Nephron (organoid): ENCODE results near the gene GPI.
"Not testable (repeated sequence)": the region's sequence is repeated elsewhere in the genome, so short reads cannot be mapped to it uniquely, and the experiment has no call there.

Experiments used
- H3K27ac Mint-ChIP-seq, 3 experiments: 2 replicates each; pipeline ENCODE4 v1.8.0; 2020; ENCODE audit warnings: mixed read lengths in 3 of 3, mild to moderate bottlenecking in 2 of 3, moderate library complexity in 1 of 3
- H3K27me3 Mint-ChIP-seq: 2 replicates; pipeline ENCODE4 v1.8.0; 2021; ENCODE audit warnings: low read depth, mild to moderate bottlenecking, moderate library complexity, mixed read lengths
- H3K36me3 Mint-ChIP-seq: 2 replicates; pipeline ENCODE4 v1.8.0; 2020; ENCODE audit warnings: low read depth, mixed read lengths
- H3K4me1 Mint-ChIP-seq: 2 replicates; pipeline ENCODE4 v1.8.0; 2020; ENCODE audit warnings: mixed read lengths
- H3K4me3 Mint-ChIP-seq, 3 experiments: 2 replicates each; pipeline ENCODE4 v1.8.0; 2020; ENCODE audit warnings: mild to moderate bottlenecking in 3 of 3, mixed read lengths in 3 of 3, moderate library complexity in 2 of 3
- H3K9me3 Mint-ChIP-seq: 2 replicates; pipeline ENCODE4 v1.8.0; 2020; ENCODE audit warnings: mixed read lengths
- CTCF ChIP-seq, 3 experiments: fragments of 200-600 bp; sonication (generic); IDR thresholded peaks; one replicate each; pipeline ENCODE4 v1.5.0; 2021; ENCODE audit warnings: antibody characterized with exemption in 3 of 3; ENCODE audit not compliant: unreplicated experiment in 3 of 3

Gene GPI

DNA sequence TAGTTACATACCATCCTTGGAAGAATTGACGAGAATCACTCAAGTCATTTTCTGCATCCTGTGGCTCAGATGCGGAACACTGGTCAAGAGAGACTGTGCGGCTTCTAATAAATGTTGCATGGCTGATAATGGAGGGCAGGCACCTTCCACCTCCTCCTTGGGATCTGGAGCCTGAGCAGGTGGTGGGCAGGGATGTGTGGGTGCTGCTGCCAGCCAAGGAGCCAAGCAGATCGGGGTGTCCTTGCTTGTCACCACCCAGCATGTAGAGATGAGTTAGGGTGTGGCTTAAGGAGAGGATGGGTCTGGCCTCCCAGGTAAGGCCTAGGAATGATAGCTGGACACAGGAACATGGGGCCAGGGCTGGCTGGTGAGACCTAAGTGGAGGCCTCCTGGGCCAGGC is 17.5 kb downstream of the GPI start:
- peaks cover 70% of the 10 kb centered on the region for H3K36me3 Mint-ChIP-seq
- H3K4me3 Mint-ChIP-seq = no peak overlapping the region
- no peak overlapping the region for H3K27ac Mint-ChIP-seq
- H3K9me3 Mint-ChIP-seq = no peaks in the 10 kb centered on the region
- no peaks in the 10 kb centered on the region for H3K4me1 Mint-ChIP-seq
- no peak for TF ChIP-seq CTCF (IDR thresholded peaks at IDR 0.05; ENCODE audit: unreplicated experiment in 3 of 3)
- no peaks in the 10 kb centered on the region for H3K27me3 Mint-ChIP-seq

DNA sequence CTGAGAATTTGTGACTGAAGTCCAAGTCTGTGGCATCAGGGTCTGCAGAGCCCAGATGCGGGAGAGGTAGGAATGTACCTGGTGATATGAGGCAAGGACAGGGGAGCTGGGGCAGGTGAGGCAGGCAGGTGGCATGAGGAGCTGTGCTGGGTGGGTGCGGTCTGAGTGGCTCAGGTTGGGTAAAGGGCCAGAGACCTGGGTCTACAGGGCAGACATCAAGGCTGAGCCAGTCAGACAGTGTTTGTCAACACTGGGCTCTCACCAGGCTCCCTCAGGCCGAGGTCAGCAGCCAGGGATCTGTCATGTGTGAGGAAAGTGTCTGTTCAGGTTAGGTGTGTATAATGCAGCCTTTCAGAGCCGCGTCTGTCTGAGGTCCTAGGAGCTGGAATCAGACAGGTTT is 18.6 kb downstream of the GPI start:
- Mint-ChIP-seq H3K27ac (no peak overlapping the region), H3K4me1 (no peaks in the 10 kb centered on the region), H3K4me3 (no peak overlapping the region), H3K9me3 (no peaks in the 10 kb centered on the region), H3K36me3 (peaks cover 69% of the 10 kb centered on the region), H3K27me3 (no peaks in the 10 kb centered on the region)
- no peak for TF ChIP-seq CTCF (IDR thresholded peaks at IDR 0.05; ENCODE audit: unreplicated experiment in 3 of 3)

DNA sequence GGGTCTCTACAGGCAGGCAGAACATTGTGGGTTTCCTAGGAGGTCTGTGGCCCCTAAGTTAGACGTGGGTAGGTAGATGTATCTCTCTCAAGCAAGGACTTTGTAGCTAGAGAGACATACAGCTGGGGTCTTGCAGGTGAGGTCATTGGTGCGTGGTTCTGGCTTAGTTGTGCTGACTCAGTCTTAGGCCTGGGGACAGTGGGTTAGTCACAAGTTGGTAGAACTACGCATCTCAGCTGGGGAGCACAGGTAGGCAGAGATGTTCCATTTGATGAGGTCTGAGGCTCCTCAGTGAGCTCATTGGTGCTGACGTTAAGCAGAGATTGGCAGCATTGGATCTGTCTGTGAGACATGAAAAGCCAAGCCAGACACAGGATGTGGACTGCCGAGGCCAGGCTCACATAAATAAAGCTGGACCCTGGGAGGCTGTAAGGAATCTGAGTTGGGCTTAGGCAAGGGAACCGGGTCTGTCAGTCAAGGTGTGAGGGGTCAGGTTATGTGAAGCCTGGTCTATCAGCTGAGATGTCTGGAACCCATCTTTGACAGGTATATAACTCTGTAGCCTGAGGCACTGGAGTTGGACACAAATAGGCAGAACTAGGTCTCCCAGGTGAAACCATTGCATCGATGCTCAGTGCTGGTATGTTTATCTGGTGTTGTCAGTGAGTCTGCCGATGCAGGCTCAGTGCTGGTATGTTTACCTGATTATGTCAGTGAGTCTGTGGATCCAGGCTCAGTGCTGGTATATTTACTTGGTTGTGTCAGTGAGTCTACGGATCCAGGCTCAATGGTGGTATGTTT is 21.8 kb downstream of the GPI start:
- no peak overlapping the region for H3K4me3 Mint-ChIP-seq
- no peak overlapping the region for H3K27ac Mint-ChIP-seq
- no peaks in the 10 kb centered on the region for H3K9me3 Mint-ChIP-seq
- H3K4me1 Mint-ChIP-seq = no peaks in the 10 kb centered on the region
- no peaks in the 10 kb centered on the region for H3K27me3 Mint-ChIP-seq
- TF ChIP-seq CTCF (IDR thresholded peaks at IDR 0.05; ENCODE audit: unreplicated experiment in 3 of 3) = no peak
- H3K36me3 Mint-ChIP-seq = peaks cover 52% of the 10 kb centered on the region

DNA sequence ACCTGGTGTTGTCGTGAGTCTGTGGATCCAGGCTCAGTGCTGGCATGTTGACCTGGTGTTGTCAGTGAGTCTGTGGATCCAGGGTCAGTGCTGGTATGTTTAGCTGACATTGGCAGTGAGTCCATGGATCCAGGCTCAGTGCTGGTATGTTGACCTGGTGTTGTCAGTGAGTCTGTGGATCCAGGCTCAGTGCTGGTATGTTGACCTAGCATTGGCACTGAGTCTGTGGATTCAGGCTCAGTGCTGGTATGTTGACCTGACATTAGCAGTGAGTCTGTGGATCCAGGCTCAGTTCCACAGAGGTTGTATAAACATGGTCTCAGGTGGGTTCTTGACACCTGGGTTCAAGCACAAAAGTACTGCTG is 22.4 kb downstream of the GPI start:
- Mint-ChIP-seq H3K27ac (no peak overlapping the region), H3K4me1 (no peaks in the 10 kb centered on the region), H3K4me3 (no peak overlapping the region), H3K36me3 (peaks cover 49% of the 10 kb centered on the region), H3K9me3 (no peaks in the 10 kb centered on the region), H3K27me3 (no peaks in the 10 kb centered on the region)
- no peak for TF ChIP-seq CTCF (IDR thresholded peaks at IDR 0.05; ENCODE audit: unreplicated experiment in 3 of 3)

GRCh38 chr19:34388745-34389144 is 23.7 kb downstream of the GPI start:
- H3K9me3 Mint-ChIP-seq, H3K4me3 Mint-ChIP-seq, H3K27me3 Mint-ChIP-seq, H3K27ac Mint-ChIP-seq, H3K4me1 Mint-ChIP-seq: not testable (repeated sequence)
- H3K36me3 Mint-ChIP-seq = peaks cover 36% of the 10 kb centered on the region

DNA sequence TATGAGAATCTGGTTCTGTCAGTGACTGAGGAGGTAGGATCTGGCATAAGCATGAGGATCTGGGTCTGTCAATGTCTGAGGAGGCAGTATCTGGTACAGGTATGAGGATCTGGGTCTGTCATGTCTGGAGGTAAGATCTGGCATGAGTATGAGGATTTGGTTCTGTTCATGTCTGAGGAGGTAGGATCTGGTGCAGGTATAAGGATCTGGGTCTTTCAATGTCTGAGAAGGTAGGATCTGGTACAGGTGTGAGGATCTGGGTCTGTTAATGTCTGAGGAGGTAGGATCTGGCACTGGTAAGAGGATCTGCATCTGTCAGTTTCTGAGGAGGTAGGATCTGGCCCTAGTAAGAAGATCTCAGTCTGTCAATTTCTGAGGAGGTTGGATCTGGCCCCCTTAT is 26.8 kb downstream of the GPI start:
- no peak for TF ChIP-seq CTCF (IDR thresholded peaks at IDR 0.05; ENCODE audit: unreplicated experiment in 3 of 3)
- peaks cover 11% of the 10 kb centered on the region for H3K36me3 Mint-ChIP-seq
- no peaks in the 10 kb centered on the region for H3K9me3 Mint-ChIP-seq
- no peak overlapping the region for H3K27ac Mint-ChIP-seq
- H3K4me3 Mint-ChIP-seq = no peak overlapping the region
- peaks cover 4% of the 10 kb centered on the region for H3K4me1 Mint-ChIP-seq
- H3K27me3 Mint-ChIP-seq = no peaks in the 10 kb centered on the region
